Middle frontal gyrus (tissue), 1 donor: ENCODE measurements around the gene IPP.
"Not testable (repeated sequence)": the region's sequence is repeated elsewhere in the genome, so short reads cannot be mapped to it uniquely, and the experiment has no call there.

ENCODE experiments used
- DNase-seq: peaks from one replicate; pipeline ENCODE4 v3.0.0-alpha.2; 2015; ENCODE audit warnings: low spot score; ENCODE audit errors: extremely low spot score

Gene IPP

GRCh38 chr1:45685308-45686014, 65.0 kb downstream of the IPP start:
- no peak for DNase-seq

DNA sequence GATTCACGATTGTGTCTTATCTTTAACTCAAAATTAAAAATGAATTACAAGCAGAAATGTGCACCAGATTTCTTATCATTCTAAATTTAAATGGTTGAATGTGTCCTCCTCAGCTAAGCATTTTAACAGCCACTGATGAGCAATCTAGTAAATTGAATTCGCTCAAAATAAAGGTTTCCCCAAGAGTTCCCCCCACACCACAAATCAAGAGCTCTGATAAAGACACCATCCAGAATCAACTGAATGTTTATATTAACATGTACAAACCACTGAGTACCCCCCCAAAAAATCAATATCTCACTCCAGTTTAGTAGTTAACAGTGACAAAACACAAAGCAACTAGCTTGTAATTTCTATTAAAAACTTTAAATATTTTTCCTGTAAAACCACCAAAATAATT, 66.1 kb downstream of the IPP start:
- no peak for DNase-seq

DNA sequence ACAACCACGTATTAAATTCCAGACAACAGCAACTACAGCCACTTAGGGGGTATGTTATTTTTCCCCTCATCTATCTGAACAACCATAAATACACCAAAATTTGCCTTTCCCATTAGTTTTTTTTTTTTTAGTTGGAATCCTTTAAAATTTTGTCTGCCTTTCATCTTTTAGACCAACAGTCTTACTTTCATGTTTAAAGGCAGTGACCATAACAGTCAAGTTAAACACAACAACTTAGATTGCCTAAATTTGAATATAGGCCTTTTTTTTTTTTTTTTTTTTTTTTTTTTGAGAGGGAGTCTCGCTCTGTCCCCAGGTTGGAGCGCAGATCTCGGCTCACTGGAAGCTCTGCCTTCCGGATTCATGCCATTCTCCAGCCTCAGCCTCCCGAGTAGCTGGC, 67.5 kb downstream of the IPP start:
- DNase-seq: no peak

- no peak for DNase-seq
These were observed 71.3 kb downstream of the IPP start for GRCh38 chr1:45679123-45679522.

- DNase-seq: no peak
These were observed 72.0 kb downstream of the IPP start for GRCh38 chr1:45678489-45678888.

- no peak for DNase-seq
These were observed 72.7 kb downstream of the IPP start for GRCh38 chr1:45677751-45678245.

GRCh38 chr1:45676553-45676952, 73.9 kb downstream of the IPP start:
- not testable (repeated sequence) for DNase-seq

DNA sequence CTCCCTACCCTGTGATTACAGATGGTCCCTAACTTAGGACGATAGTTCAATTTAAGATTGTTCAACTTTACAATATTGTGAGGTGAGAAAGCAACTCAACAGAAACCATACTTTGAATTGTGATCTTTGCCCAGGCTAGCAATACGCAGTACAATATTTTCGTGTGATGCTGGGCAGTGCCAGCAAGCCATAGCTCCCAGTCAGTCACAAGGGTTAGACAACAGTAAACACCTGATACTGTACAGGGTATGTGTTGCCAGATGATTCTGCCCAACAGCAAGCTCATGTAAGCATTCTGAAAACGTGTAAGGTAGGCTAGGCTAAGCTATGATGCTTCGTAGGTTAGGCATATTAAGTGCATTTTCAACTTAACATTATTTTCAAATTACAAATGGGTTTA, 76.0 kb downstream of the IPP start:
- DNase-seq: no peak

GRCh38 chr1:45673956-45674355, 76.5 kb downstream of the IPP start:
- no peak for DNase-seq

- no peak for DNase-seq
These were observed 80.4 kb downstream of the IPP start for GRCh38 chr1:45669859-45670655.

GRCh38 chr1:45669379-45669778, 81.1 kb downstream of the IPP start:
- DNase-seq: no peak

DNA sequence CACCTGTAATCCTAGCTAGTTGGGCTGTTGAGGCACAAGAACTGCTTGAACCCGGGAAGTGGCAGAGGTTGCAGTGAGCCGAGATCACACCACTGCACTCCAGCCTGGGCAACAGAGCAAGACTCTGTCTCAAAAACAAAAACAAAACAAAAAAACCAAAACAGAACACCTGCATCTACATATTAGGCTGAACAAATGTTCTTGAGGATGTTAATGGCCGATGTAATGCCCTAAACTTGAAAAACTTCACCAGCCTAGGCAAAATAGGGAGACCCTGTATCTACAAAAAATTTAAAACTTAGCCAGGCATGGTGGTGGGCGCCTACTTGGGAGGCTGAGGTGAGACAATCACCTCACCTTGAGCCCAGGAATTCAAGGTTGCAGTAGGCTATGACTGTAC, 81.9 kb downstream of the IPP start:
- DNase-seq: no peak

- no peak for DNase-seq
These were observed 82.9 kb downstream of the IPP start for GRCh38 chr1:45667321-45668111.

- DNase-seq: no peak
These were observed 83.6 kb downstream of the IPP start for GRCh38 chr1:45666836-45667235.

DNA sequence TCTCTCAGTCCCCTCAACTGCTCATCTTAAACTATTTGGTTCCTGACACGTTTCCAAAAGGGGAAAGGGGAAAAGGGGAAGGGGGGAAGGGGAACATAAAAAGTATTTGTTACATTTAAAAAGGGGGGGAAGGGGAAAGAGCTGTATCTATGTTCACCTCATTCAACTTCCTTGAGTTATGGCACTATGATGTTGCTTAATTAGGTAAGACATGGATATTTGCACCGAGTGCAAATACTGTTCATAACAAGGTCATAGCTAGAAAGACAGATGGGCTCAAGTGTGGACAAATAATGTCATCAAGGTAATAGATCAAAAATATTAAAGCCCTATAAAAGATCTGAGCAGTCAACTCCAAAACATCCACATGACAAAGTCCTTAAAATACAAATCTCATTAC, 90.1 kb downstream of the IPP start:
- no peak for DNase-seq

- DNase-seq: no peak
These were observed 91.2 kb downstream of the IPP start for GRCh38 chr1:45659222-45659621.

- no peak for DNase-seq
These were observed 92.3 kb downstream of the IPP start for GRCh38 chr1:45658171-45658570.

- DNase-seq: no peak
These were observed 93.8 kb downstream of the IPP start for GRCh38 chr1:45656573-45657226.

- DNase-seq: no peak
These were observed 95.7 kb downstream of the IPP start for GRCh38 chr1:45654540-45655280.
